ENCODE results near the gene CAMTA1. TPM values are rescaled to one million over a fixed set of nuclear protein-coding genes. Genes with fewer than 3 reads are reported as not detected.

The CAMTA1 gene
- total and polyA plus RNA-seq, 9 of the 15 experiments (the other 6 are each of a cell fraction or from before 2014, with no cell fraction given), result 43.9 to 161 (median 65.9) TPM

DNA sequence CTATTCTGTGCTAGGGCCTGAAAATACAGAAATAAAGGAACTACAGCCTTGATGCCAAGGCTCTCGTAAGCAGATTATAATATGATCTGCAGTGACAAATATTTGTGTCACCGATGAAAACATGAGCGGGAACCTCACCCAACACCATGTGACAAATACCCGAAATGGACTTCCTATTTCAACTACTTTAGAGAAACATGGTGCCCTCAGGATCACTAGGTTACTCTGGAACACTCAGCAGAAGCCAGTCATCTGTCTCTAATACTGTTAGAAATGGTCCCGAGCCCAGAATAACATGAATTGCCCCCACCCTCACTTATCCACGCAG, 985.4 kb downstream of the CAMTA1 start:
- H4K20me1 ChIP-seq (replicated peaks; ENCODE audit: control insufficient read depth, insufficient read depth, low read length), result no peaks in the 10 kb centered on the region
- DNase-seq (ENCODE audit: extremely low read depth in 1 of 4, low spot score in 3 of 4) (no peak), FAIRE-seq (peak; percentile 6), ATAC-seq (no peak)
- peak overlapping the region; percentile 94 for H2AFZ ChIP-seq (ENCODE audit: low read depth, low read length)
- peak overlapping the region; percentile 90 for H3K4me3 ChIP-seq
- ChIA-PET POLR2A (interaction anchor here (0.6 to 1.4 kb wide), 5 partner anchors 10 to 76 kb away, joined by 3 to 5 read pairs (median 4); no protein-coding TSS in a partner anchor), CTCF (ENCODE audit: low intra/inter-chr PET ratio) (no interaction called here)
- H3K27me3 ChIP-seq (ENCODE audit: control insufficient read depth in 2 of 2, insufficient read depth in 2 of 2, low read length in 2 of 2), result peaks cover 0 to 4% of the 10 kb centered on the region in 2 experiments; a peak in 2 of 5 replicates
- H3K4me2 ChIP-seq (ENCODE audit: insufficient read depth, low read length), result peak overlapping the region; percentile 99
- H3K27ac ChIP-seq (ENCODE audit: extremely low read depth, low read depth, low read length), result peak overlapping the region; percentile 82
- 11% methylated on average over 6 of the region's 6 CpGs for WGBS (ENCODE audit: insufficient coverage, low coverage, missing lambda C conversion rate)
- H3K36me3 ChIP-seq (ENCODE audit: control insufficient read depth, insufficient read depth, low read length), result peaks cover 24% of the 10 kb centered on the region
- peaks cover 9 to 17% of the 10 kb centered on the region in 2 experiments for H3K4me1 ChIP-seq (replicated peaks in 1 of 2; ENCODE audit: control insufficient read depth in 2 of 2, insufficient read depth in 2 of 2, low read length in 2 of 2)
- in situ Hi-C loops (cut with MboI), result no loop called here
- intact Hi-C loops (cut with micrococcal nuclease), result no loop called here
- TSS peak; percentile 92 for BruUV-seq (replicated peaks)
- H3K79me2 ChIP-seq (ENCODE audit: control insufficient read depth, insufficient read depth, low read length), result peaks cover 40% of the 10 kb centered on the region
- H3K9ac ChIP-seq (ENCODE audit: insufficient read depth in 1 of 2, low read depth in 2 of 2, low read length in 2 of 2), result peak overlapping the region; percentile 79 to 93
- H3K9me1 ChIP-seq (ENCODE audit: control insufficient read depth, insufficient read depth, low read length), result no peaks in the 10 kb centered on the region
- no peaks in the 10 kb centered on the region for H3K9me3 ChIP-seq (replicated peaks; ENCODE audit: control insufficient read depth, insufficient read depth, low read depth, low read length)
- TF ChIP-seq MCM3 (IDR thresholded peaks at IDR 0.05), result no peak
- no peak for TF ChIP-seq ZFP1 (CRISPR knock-in tag; IDR thresholded peaks at IDR 0.05)
- peak; percentile 27; the same call in 1 of the 2 replicates for TF ChIP-seq FOXP1 (CRISPR knock-in tag; IDR thresholded peaks at IDR 0.05)
- TF ChIP-seq FOXK1 (CRISPR knock-in tag; IDR thresholded peaks at IDR 0.05; ENCODE audit: borderline replicate concordance), result no peak
- 0 out of 2 replicates have a peak, but pooled peaks have one; percentile 71 for TF ChIP-seq DNMT1 (IDR thresholded peaks at IDR 0.05)
- TF ChIP-seq, protein P1, sequence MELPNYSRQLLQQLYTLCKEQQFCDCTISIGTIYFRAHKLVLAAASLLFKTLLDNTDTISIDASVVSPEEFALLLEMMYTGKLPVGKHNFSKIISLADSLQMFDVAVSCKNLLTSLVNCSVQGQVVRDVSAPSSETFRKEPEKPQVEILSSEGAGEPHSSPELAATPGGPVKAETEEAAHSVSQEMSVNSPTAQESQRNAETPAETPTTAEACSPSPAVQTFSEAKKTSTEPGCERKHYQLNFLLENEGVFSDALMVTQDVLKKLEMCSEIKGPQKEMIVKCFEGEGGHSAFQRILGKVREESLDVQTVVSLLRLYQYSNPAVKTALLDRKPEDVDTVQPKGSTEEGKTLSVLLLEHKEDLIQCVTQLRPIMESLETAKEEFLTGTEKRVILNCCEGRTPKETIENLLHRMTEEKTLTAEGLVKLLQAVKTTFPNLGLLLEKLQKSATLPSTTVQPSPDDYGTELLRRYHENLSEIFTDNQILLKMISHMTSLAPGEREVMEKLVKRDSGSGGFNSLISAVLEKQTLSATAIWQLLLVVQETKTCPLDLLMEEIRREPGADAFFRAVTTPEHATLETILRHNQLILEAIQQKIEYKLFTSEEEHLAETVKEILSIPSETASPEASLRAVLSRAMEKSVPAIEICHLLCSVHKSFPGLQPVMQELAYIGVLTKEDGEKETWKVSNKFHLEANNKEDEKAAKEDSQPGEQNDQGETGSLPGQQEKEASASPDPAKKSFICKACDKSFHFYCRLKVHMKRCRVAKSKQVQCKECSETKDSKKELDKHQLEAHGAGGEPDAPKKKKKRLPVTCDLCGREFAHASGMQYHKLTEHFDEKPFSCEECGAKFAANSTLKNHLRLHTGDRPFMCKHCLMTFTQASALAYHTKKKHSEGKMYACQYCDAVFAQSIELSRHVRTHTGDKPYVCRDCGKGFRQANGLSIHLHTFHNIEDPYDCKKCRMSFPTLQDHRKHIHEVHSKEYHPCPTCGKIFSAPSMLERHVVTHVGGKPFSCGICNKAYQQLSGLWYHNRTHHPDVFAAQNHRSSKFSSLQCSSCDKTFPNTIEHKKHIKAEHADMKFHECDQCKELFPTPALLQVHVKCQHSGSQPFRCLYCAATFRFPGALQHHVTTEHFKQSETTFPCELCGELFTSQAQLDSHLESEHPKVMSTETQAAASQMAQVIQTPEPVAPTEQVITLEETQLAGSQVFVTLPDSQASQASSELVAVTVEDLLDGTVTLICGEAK (IDR thresholded peaks at IDR 0.05), result no peak
- TF ChIP-seq, protein P1 (CRISPR knock-in tag; IDR thresholded peaks at IDR 0.05), result no peak
- TF ChIP-seq L3MBTL2 (IDR thresholded peaks at IDR 0.05), result peak; percentile 72
- TF ChIP-seq, protein P2, sequence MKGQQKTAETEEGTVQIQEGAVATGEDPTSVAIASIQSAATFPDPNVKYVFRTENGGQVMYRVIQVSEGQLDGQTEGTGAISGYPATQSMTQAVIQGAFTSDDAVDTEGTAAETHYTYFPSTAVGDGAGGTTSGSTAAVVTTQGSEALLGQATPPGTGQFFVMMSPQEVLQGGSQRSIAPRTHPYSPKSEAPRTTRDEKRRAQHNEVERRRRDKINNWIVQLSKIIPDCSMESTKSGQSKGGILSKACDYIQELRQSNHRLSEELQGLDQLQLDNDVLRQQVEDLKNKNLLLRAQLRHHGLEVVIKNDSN (CRISPR knock-in tag; IDR thresholded peaks at IDR 0.05), result peak; percentile 60; the same call in 1 of the 2 replicates
- no peak for TF ChIP-seq SMAD3 (CRISPR knock-in tag; conservative IDR thresholded peaks at IDR 0.05)
- no peak for TF ChIP-seq ZZZ3 (IDR thresholded peaks at IDR 0.05)
- no peak for TF ChIP-seq RUNX1 (IDR thresholded peaks at IDR 0.05; ENCODE audit: low read depth)
- TF ChIP-seq ATF7 (IDR thresholded peaks at IDR 0.05), result 0 out of 2 replicates have a peak, but pooled peaks have one; percentile 8
- TF ChIP-seq ETV5 (CRISPR knock-in tag; IDR thresholded peaks at IDR 0.05; ENCODE audit: low read depth), result 0 out of 2 replicates have a peak, but pooled peaks have one; percentile 58
